Anterior cingulate cortex (tissue), 58 donors: ENCODE results near the gene NEK1.
"Not testable (repeated sequence)": the region's sequence is repeated elsewhere in the genome, so short reads cannot be mapped to it uniquely, and the experiment has no call there.

Source experiments
- DNase-seq, 58 donors: peaks; one replicate each; lab custom pipeline; 2025; lab: John Stamatoyannopoulos, UW

The NEK1 gene

GRCh38 chr4:169530048-169530447 lies 82.3 kb downstream of the NEK1 start:
- DNase-seq = no peak

GRCh38 chr4:169523796-169524195 lies 88.6 kb downstream of the NEK1 start:
- DNase-seq = no peak

GRCh38 chr4:169510617-169511016 lies 101.8 kb downstream of the NEK1 start:
- DNase-seq = no peak

- no peak for DNase-seq
Observed at GRCh38 chr4:169506903-169507302, 105.5 kb downstream of the NEK1 start.

GRCh38 chr4:169499907-169500306 lies 112.5 kb downstream of the NEK1 start:
- DNase-seq = not testable (repeated sequence)

GRCh38 chr4:169494234-169494633 lies 118.1 kb downstream of the NEK1 start:
- not testable (repeated sequence) for DNase-seq

GRCh38 chr4:169493164-169493524 lies 119.2 kb downstream of the NEK1 start:
- no peak for DNase-seq

GRCh38 chr4:169492436-169493163 lies 119.8 kb downstream of the NEK1 start:
- DNase-seq = peak in 2 of 58 donors; percentile 1

- no peak for DNase-seq
Observed at GRCh38 chr4:169491211-169491610, 121.2 kb downstream of the NEK1 start.

- no peak for DNase-seq
Observed at GRCh38 chr4:169489306-169489705, 123.1 kb downstream of the NEK1 start.

GRCh38 chr4:169485791-169486742 lies 126.3 kb downstream of the NEK1 start:
- peak in 22 of 58 donors; percentile 0 to 55 (median 9) for DNase-seq

- DNase-seq = no peak
Observed at GRCh38 chr4:169485086-169485485, 127.3 kb downstream of the NEK1 start.

- DNase-seq = peak in 3 of 58 donors; percentile 1 to 27 (median 1)
Observed at GRCh38 chr4:169484485-169484884, 127.9 kb downstream of the NEK1 start.

GRCh38 chr4:169464080-169464479 lies 148.3 kb downstream of the NEK1 start:
- DNase-seq = no peak

- no peak for DNase-seq
Observed at GRCh38 chr4:169460081-169460480, 152.3 kb downstream of the NEK1 start.

- no peak for DNase-seq
Observed at GRCh38 chr4:169458575-169458974, 153.8 kb downstream of the NEK1 start.

GRCh38 chr4:169452644-169453043 lies 159.7 kb downstream of the NEK1 start:
- DNase-seq = not testable (repeated sequence)

- DNase-seq = not testable (repeated sequence)
Observed at GRCh38 chr4:169448935-169449334, 163.4 kb downstream of the NEK1 start.

GRCh38 chr4:169446824-169447223 lies 165.6 kb downstream of the NEK1 start:
- no peak for DNase-seq

- DNase-seq = no peak
Observed at GRCh38 chr4:169443748-169444147, 168.6 kb downstream of the NEK1 start.

- DNase-seq = peak in 2 of 58 donors; percentile 2 to 5
Observed at GRCh38 chr4:169440446-169440845, 171.9 kb downstream of the NEK1 start.
